K562 (cell line): ENCODE data around the gene RUSC2. TPM values are rescaled to one million over a fixed set of nuclear protein-coding genes. Genes with fewer than 3 reads are reported as not detected.
A peak's percentile ranks its signal among the peaks of the same experiment; 100 is the strongest.

Source experiments
- CCAR2 ChIP-seq: fragments of 200-400 bp; formaldehyde crosslinking; IDR thresholded peaks from 2 replicates; pipeline ENCODE4 v1.6.1; 2017; ENCODE audit warnings: mild to moderate bottlenecking, low read depth, low read length
- NR2C1 ChIP-seq, 2 experiments: fragments of 450-650 bp; IDR thresholded peaks; 2 replicates each; pipeline ENCODE4 v1.6.1; 2017; ENCODE audit warnings: mild to moderate bottlenecking in 2 of 2, antibody characterized with exemption in 1 of 2, inconsistent platforms in 1 of 2, missing compliant biosample characterization in 1 of 2, missing genetic modification characterization in 1 of 2
- NR2C2 ChIP-seq, 2 experiments: fragments of 200-800 bp in 1 of 2; sonication (Bioruptor generic) in 1 of 2; sonication (generic) in 1 of 2; formaldehyde crosslinking in 1 of 2; IDR thresholded peaks; 2 replicates each; pipeline versions ENCODE4 v1.6.1 to v1.8.0; 2016 to 2022; ENCODE audit warnings: mild to moderate bottlenecking in 1 of 2, missing compliant biosample characterization in 1 of 2, missing genetic modification characterization in 1 of 2, missing genetic modification reagents in 1 of 2
- NR3C1 ChIP-seq: sonication (generic); formaldehyde crosslinking; IDR thresholded peaks from 2 replicates; pipeline ENCODE4 v1.8.1; 2022; ENCODE audit warnings: missing genetic modification reagents
- STAG1 ChIP-seq: sonication (generic); formaldehyde crosslinking; IDR thresholded peaks from 2 replicates; pipeline ENCODE4 v1.5.0; 2020; ENCODE audit warnings: missing genetic modification reagents, borderline replicate concordance
- TBP ChIP-seq: optimal IDR thresholded peaks from 2 replicates; pipeline ENCODE3; 2011; ENCODE audit warnings: low read depth, low read length, improper control_type of control experiment
- ZBTB40 ChIP-seq, 2 experiments: fragments of 450-650 bp in 1 of 2; sonication (generic) in 1 of 2; formaldehyde crosslinking in 1 of 2; IDR thresholded peaks; 2 replicates each; pipeline versions ENCODE4 v1.7.1 to v1.9.0; 2016 to 2022; ENCODE audit warnings: inconsistent platforms in 1 of 2, mild to moderate bottlenecking in 1 of 2, missing genetic modification reagents in 1 of 2
- ZBTB9 ChIP-seq: fragments of 450-650 bp; formaldehyde crosslinking; IDR thresholded peaks from 2 replicates; pipeline ENCODE4 v1.4.0; 2020; ENCODE audit warnings: mild to moderate bottlenecking, moderate library complexity
- ZNF395 ChIP-seq: fragments of 200-800 bp; sonication (Bioruptor generic); IDR thresholded peaks from 2 replicates; pipeline ENCODE4 v1.6.1; 2017; ENCODE audit warnings: missing genetic modification characterization, missing compliant biosample characterization
- polyA plus RNA-seq, 8 experiments: library from polyadenylated mRNA; depleted of rRNA in 4 of 8; stranded (reverse) in 5 of 8; unstranded in 3 of 8; fragments of >200 nt; fragmentation: Nextera tagmentation in 2 of 8; fragmentation: Illumina TruSeq in 1 of 8; extraction: Ambion mirVana in 2 of 8; extraction: Trizol in 1 of 8; gene quantifications; 2 replicates each; pipeline versions ENCODE4 v1.2.1 to v1.2.3, GENCODE V29; 2011 to 2014; ENCODE audit warnings: inconsistent platforms in 1 of 8, missing spikeins in 1 of 8
- total RNA-seq, 7 experiments: library from RNA; depleted of rRNA in 6 of 7; stranded (reverse); fragments of >200 nt in 6 of 7; fragmentation: Illumina TruSeq in 2 of 7; extraction: Trizol in 2 of 7; gene quantifications; 2 replicates each; pipeline versions ENCODE4 v1.2.1 to v1.2.3, GENCODE V29; 2011 to 2021; ENCODE audit warnings: low replicate concordance in 1 of 7
- TF ChIP-seq, protein P1 (sequence below): fragments of 250-450 bp; sonication (Bioruptor Pico); IDR thresholded peaks from 2 replicates; pipeline ENCODE4 v1.5.0; 2021

RUSC2 gene
- total and polyA plus RNA-seq, 9 of the 15 experiments (the other 6 are each of a cell fraction or from before 2014, with no cell fraction given): 0.08 to 12.8 (median 3.1) TPM

DNA sequence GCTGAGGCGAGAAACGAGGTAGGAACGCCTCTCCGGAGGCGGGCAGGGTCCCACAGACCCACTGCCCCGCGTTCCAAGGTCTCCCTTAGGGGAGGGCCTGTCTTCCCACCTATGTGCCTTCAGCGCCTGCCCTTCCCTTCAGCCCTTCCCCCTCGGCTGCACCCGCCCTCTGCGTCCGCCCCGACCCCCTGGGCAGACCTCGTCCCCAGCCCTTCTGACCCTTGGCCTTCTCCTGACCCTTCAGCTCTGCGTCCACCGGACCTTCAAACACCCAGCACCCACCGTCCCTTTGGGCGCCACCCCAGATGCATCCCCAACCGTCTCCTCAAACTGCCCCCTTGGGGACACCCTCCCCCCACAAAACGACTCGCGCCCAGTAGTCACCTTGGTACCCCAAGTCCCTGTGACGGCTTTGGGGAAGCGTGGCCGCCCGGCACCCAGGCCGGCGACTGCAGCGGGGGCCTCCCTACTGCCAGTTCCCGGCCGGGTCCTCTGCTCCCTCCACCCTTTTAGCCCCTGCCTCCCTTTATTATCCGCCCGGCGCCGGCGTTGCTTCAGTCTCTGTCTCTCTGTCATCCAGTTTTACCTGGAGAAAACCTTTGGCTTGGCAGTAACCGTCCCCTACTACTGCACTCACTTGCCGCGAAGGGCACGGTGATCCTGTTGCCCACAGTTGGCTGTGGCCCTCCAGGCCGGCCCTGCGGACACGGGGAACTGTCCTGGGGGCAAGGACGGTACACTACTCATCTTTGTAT, 421 bp downstream of the RUSC2 start (continued):
- TF ChIP-seq ZBTB40 (IDR thresholded peaks at IDR 0.05) (no peak), ZBTB40 (CRISPR knock-in tag; IDR thresholded peaks at IDR 0.05) (no peak), ZBTB9 (CRISPR knock-in tag) (peak; percentile 25; the same call in 1 of the 2 replicates), NR2C2 (CRISPR knock-in tag; IDR thresholded peaks at IDR 0.05) (0 out of 2 replicates have a peak, but pooled peaks have one; percentile 54), NR2C2 (tag; IDR thresholded peaks at IDR 0.05) (peak; percentile 81; the same call in 1 of the 2 replicates), ZNF395 (CRISPR knock-in tag) (peak; percentile 53), TBP (no peak), STAG1 (CRISPR knock-in tag) (no peak), CCAR2 (no peak), NR2C1 (IDR thresholded peaks at IDR 0.05) (peak; percentile 56; the same call in 1 of the 2 replicates), NR2C1 (tag; IDR thresholded peaks at IDR 0.05) (peak; percentile 53; the same call in 1 of the 2 replicates), NR3C1 (CRISPR knock-in tag) (0 out of 2 replicates have a peak, but pooled peaks have one; percentile 41)
- TF ChIP-seq, protein P1, sequence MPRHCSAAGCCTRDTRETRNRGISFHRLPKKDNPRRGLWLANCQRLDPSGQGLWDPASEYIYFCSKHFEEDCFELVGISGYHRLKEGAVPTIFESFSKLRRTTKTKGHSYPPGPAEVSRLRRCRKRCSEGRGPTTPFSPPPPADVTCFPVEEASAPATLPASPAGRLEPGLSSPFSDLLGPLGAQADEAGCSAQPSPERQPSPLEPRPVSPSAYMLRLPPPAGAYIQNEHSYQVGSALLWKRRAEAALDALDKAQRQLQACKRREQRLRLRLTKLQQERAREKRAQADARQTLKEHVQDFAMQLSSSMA: no peak
